Stimulated activated CD8-positive, alpha-beta memory T cell treated with anti-CD3 and anti-CD28 coated beads, Interleukin-4, amount 100 ng/mL, for 48 hours (primary cell): Measurements from ENCODE around the gene TRMT2A.

Source experiments
- DNase-seq: peaks from one replicate; pipeline ENCODE4 v3.0.0-alpha.2; 2020

Gene TRMT2A

DNA sequence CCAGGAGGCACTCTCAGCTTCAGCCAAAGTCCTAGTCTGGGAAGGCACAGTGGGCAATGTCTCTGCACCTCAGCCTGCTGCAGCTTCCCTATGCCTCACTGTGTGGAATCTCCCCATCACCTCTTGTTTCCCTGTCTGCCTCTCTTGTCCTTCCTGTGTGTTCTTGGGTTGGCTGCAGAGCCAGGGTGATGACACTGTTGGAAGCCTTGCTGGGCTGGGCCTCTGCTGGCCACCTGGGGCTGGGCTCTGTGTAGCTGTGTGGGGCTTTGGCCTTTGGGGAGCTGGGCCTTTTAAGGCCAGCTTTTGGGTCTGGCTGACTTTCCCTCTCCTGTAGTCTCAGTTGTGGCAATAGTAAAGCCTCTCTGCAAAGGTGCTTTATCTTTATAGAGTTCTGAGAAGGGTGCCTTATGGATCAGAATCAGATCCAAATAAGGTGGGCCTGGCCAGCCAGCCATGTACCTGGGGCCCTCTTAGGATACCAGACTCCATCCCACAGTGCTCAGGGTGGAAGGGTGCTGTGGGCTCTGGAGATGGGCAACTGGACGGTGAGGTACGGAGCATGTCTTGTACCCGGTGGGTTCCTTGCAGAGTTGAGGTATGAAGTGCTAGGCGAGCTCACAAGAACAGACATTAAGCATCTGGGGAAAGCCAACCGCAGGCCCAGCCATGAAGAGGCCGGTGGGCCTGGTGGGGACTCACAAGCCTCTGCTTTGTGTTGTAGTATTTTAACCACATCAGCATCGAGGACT, 11.4 kb downstream of the TRMT2A start:
- DNase-seq: no peak

- DNase-seq: no peak
Measured at GRCh38 chr22:20102203-20102780, 14.7 kb downstream of the TRMT2A start.

- no peak for DNase-seq
Measured at GRCh38 chr22:20101638-20102037, 15.4 kb downstream of the TRMT2A start.

DNA sequence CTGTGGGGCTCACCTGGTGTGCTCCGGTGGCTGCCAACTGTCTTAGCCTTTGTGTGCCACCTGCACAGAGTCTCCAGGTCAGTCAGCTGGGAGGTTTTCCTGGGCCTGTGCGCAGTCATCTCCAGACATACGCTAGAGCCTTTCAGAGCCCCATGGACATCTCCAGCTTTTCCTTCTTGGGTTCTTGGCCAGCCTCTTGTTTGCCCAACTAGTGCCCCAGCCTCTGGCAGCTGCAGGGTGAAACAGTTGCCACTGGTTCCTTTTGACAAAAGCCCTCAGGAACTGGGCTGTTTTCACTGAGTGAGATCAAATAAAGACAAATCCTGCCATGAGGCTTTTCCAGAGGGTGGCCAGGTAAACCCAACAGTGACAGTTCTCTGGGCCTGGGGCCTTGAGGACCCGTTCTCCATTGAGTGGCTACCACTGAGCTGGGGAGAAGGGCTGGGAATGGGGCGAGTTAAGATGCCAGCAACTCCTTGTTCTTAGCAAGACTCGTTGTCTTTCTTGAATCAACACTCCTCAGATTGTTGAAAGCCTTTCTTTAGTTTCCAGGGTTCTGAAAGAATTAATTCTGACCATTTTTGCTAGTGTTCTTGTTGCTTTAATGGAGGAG, 17.8 kb downstream of the TRMT2A start:
- no peak for DNase-seq

DNA sequence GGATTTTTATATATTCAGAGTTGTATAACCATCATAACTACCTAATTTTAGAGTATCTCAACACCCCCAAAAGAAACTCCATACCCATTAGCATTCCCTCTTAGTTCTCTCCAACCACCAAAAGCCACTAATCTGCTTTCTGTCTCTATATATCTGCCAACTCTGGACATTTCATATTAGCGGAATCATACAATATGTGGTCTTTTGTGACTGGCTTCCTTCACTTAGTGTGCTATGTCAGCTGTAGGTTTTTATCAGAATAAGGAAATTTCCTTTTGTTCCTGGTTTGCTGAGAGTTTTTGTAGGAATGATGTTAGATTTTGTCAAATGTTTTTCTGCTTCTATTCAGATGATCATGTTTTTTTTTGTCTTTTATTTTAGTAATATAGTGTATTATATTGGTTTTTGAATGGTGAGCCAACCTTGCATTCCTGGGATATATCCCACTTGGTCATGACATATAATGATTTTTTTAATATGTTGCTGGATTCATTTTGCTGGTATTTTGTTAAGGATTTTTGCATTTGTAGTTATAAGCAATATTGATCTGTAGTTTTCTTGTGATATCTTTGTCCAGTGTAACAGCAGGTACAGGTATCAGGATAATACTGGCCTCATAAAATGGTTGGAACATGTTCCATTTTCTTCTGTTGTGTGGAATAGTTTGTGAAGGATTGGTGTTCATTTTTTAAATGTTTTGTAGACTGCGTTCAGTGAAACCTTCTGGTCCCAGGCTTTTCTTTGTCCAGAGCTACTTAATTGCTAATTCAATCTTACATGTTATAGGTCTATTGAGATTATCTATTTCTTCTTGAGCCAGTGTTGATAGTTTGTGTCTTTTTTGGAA, 20.2 kb downstream of the TRMT2A start:
- no peak for DNase-seq

- no peak for DNase-seq
Measured at GRCh38 chr22:20095521-20095920, 21.5 kb downstream of the TRMT2A start.

DNA sequence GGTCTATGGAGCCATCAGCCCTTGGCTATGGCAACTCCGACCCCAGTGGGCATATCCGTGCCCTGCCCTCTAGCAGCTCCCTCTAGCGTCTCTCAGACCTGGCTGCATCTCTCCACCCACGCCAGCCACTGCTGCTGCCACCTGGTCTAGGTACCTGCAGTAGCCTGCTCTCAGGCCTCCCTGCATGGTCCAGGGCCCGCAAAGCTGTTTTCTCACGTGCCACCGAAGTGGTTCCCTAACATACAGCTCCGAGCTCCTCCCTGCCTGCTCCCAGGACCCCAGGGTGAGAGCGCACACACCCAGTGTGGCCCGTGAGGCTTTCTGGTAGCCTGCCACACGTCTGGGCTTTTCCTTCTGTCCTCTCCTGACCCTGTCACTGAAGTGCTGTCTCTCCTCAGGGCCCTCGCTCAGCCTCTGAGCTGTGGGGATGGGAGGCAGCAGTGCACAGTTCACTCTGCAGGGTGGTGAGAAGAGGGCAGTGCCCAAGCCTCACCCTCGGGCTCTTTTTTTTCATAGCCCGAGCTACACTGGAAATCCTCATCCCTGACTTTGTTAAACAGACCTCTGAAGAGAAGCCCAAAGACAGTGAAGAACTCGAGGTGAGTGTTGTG, 22.7 kb downstream of the TRMT2A start:
- DNase-seq: no peak

DNA sequence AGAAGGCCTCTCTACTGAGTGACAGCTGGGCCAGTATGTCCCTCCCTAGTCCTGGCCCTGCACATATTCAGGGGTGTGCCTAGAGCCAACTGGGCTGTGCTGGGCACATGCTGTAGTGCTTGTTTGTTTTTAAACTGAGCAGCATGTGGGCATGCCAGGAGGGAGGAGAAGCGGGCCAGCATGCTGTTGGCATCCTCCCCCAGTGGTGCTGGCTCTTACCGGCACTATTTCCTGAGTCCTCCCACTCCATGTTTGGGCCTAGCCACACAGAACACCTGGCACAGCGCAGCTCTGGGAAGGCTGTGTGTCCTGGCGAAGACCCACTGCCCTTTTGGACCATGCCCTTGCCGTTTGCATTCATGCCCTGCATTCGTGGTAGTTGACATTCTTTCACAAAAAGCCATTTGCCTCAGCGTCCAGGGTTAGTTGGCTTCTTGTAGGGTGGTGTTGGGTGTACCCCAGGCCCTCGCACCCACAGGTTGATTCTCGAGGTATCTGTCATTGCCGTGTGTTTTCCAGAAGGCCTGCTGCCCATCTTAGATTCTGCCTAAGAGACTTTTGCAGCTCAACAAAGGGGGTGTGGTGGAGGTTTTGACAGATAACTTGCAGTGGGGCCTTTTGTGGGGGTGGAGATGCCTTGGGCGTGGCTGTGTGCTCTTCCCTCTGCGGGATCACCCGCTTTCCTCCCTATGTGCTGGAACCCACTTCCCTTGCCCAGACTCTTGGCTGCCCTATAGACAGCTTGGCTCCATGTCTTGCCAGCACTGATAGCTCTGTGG, 23.4 kb downstream of the TRMT2A start:
- no peak for DNase-seq

DNA sequence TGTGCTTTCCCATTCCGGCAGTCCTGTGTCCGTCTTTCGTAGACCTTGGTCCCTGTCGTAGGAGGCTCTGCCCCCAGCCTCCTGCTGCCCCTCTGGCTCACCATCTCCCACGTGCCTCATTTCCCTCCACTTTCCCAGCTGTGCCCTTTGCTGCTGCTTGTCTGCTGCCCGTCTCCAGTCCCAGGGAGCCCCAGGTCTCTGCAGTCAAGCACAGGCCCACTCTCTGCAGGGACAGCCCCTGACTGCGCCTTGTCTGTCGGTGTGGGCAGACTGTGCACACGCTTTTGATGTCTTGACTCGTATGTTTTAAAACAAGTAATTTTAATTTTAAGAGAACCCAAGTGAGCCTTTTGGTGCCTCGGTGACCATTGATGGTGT, 24.6 kb downstream of the TRMT2A start:
- no peak for DNase-seq

DNA sequence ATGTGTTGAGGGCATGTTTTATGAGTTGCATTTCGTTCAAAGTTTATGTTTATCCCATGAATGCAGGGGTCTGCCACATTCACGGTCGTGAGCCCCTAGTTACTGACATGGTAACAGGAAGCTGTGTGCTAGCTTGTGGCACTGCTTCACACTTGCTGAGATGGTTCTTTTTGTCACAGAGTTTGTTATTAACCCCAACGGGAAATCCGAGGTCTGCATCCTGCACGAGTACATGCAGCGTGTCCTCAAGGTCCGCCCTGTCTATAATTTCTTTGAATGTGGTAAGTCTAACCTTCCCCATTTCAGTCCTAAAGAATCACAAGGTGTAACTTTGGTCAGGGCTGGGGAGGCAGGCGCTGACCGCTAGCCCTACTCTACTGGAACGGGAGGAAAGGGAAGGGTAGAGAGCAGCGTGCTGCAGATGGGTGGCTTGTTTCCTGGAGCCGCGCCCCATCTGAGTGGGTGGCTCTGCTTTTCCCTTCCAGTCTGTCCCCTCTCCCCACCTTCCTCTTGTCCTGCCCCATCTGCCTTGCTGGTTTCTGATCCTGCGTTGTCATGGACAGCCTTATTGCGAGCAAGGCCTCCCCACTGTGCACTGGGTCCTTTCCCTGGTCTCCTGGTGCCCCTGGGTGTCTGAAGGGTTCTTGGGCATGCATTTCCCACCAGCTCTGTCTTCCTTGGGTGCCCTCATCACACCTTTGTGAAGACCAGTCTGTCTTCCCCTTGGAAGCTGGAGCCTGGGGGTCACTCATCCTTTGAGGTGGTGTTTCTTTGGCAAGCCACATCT, 25.1 kb downstream of the TRMT2A start:
- DNase-seq: no peak

DNA sequence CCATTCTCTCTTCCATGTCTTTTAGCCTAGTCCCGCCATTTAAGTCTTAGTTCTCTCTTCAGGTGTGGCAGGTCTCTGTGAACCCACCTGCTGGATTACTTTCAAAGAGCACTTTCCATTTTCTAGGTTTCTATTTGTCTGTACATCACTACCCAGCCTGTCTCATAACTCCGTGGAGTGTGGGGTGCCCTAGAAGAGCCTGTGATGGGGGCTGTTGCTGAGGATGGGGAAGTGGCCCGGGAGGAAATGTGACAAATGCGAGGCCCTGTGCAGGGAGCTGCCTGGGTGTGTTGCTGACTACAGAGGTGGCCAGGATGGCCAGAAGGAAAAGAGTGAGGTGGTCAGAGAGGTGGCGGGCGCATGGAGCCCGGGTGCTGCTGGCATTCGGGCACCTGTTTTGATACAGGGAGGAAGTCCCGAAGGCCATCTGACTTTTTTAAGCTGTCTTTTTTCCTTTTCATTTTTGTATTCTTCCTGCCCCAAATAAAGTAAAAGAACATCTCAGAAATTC, 26.2 kb downstream of the TRMT2A start:
- no peak for DNase-seq

GRCh38 chr22:20089977-20090729, 26.9 kb downstream of the TRMT2A start:
- no peak for DNase-seq

- DNase-seq: no peak
Measured at GRCh38 chr22:20089226-20089976, 27.6 kb downstream of the TRMT2A start.

- no peak for DNase-seq
Measured at GRCh38 chr22:20088263-20088648, 28.8 kb downstream of the TRMT2A start.

GRCh38 chr22:20087319-20088262, 29.4 kb downstream of the TRMT2A start:
- no peak for DNase-seq

GRCh38 chr22:20086763-20087162, 30.3 kb downstream of the TRMT2A start:
- no peak for DNase-seq

GRCh38 chr22:20086101-20086599, 30.9 kb downstream of the TRMT2A start:
- no peak for DNase-seq

DNA sequence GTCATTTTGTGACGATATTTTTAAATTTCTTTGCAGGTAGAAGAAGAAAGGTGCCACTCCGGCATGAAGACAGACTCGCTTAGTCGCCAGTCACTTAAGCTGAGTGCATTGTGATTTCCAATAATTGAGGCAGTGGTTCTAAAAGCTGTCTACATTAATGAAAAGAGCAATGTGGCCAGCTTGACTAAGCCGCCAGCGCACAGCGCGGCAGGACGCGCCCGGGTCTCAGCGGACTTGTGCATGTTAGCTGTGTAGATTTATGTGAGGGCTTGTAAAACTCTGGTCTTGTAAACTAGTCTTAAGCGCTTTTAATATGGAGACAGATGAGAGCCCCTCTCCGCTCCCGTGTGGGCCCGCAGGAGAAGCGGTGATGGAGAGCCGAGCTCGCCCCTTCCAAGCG, 31.4 kb downstream of the TRMT2A start:
- no peak for DNase-seq
